HG03439 (cell line): ENCODE measurements around the gene FADS2.

Experiments used
- ATAC-seq: cut with Tn5 transposase; IDR thresholded peaks from one replicate; pipeline ENCODE4 v1.9.1; 2021; ENCODE audit warnings: mild to moderate bottlenecking, moderate library complexity; ENCODE audit not compliant: unreplicated experiment

Gene FADS2

GRCh38 chr11:61902313-61902712 lies 74.2 kb downstream of the FADS2 start:
- no peak for ATAC-seq

- ATAC-seq = no peak
These were observed 75.7 kb downstream of the FADS2 start for GRCh38 chr11:61903845-61904244.

- no peak for ATAC-seq
These were observed 76.5 kb downstream of the FADS2 start for GRCh38 chr11:61904539-61905048.

- no peak for ATAC-seq
These were observed 77.1 kb downstream of the FADS2 start for GRCh38 chr11:61905067-61905696.

- no peak for ATAC-seq
These were observed 77.9 kb downstream of the FADS2 start for GRCh38 chr11:61905801-61906521.

GRCh38 chr11:61906522-61906909 lies 78.4 kb downstream of the FADS2 start:
- no peak for ATAC-seq

GRCh38 chr11:61907282-61907681 lies 79.2 kb downstream of the FADS2 start:
- ATAC-seq = no peak

GRCh38 chr11:61907871-61908729 lies 80.0 kb downstream of the FADS2 start:
- no peak for ATAC-seq

- no peak for ATAC-seq
These were observed 80.7 kb downstream of the FADS2 start for GRCh38 chr11:61908730-61909316.

- no peak for ATAC-seq
These were observed 82.4 kb downstream of the FADS2 start for GRCh38 chr11:61910187-61911127.

- ATAC-seq = no peak
These were observed 83.1 kb downstream of the FADS2 start for GRCh38 chr11:61911128-61911700.

- no peak for ATAC-seq
These were observed 83.8 kb downstream of the FADS2 start for GRCh38 chr11:61911701-61912529.

GRCh38 chr11:61912530-61912898 lies 84.4 kb downstream of the FADS2 start:
- no peak for ATAC-seq

- no peak for ATAC-seq
These were observed 85.0 kb downstream of the FADS2 start for GRCh38 chr11:61912991-61913698.

GRCh38 chr11:61913699-61914395 lies 85.7 kb downstream of the FADS2 start:
- no peak for ATAC-seq

GRCh38 chr11:61914471-61915171 lies 86.5 kb downstream of the FADS2 start:
- ATAC-seq = no peak

- ATAC-seq = no peak
These were observed 88.7 kb downstream of the FADS2 start for GRCh38 chr11:61916737-61917333.
